ENCODE results near the gene CCDC188.

CCDC188 gene

DNA sequence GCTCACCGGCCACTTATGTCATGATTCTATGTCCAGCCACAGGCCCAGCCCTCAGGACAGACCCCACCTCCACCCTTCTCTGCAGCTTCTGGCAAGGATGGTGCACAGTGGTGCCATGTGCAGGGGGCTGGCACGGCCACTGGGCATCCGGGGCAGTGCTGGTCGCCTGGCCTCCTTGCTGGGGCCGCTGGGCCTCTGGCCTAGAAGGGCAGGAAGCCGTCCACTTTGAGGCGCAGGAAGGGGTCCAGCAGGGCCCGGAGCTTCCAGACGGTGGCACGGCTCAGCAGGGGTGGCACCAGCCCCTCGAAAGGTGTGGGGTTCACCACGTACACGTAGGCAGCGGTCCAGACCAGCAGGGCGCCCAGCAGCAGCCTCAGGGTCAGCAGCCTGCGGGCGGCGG lies 2.4 kb downstream of the CCDC188 start:
- DNase-seq (ENCODE audit: low spot score), result no peak

DNA sequence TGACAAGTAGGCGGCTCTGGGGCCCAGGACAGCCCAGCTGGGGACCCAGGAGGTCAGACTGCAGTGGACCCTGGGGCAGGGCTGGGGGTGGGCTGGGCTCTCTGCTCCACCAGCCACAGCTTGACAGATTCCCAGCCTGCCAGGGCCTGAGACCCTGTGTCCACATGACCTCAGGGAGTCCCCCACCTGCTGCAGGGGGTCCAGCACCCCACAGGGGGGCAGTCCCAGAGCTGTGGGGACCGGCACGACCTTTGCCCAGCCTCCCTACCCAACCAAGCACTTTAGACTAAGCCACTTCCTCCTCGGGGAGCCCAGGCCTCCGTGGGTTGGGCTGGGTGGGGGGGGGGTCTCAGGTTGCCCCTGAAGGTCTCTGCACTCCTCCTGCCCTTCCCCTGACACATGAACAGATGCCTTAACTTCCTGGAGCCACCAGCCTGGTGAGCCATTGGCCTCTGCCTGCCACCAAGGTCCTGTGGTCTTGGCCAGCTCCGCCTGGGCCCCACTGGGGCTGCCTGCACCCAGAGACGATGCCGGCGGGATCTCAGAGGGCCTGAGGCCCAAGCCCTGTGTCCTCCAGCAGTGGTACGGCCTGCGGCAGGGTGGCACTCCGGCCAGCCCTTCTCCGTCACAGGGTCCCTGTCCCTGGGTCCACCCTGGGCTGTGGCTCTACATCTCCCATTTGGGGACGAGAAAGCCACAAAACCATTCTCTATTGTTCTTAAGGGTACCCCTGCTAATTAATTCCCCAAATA lies 3.4 kb downstream of the CCDC188 start:
- no peak for DNase-seq (ENCODE audit: low spot score)

DNA sequence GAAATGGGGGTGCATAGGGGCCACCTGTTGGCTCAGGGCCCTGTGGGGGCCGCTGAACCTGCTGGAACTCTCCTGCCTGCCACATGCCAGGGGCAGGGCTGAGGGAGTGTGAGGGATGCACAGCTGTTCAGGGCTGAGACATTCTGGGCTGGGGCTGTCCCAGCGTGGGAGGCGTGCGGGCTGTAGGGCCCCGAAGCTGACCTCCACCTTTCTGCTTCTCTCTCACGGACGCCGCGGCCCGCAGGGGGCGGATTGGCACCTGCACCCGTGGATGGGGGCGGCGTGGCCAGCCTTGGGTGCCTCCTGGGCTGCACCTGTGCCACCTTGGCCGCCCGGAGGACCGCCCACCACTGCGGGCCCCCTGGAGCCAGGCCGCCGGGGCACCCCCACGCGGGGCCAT lies 4.1 kb downstream of the CCDC188 start:
- no peak for DNase-seq (ENCODE audit: low spot score)

DNA sequence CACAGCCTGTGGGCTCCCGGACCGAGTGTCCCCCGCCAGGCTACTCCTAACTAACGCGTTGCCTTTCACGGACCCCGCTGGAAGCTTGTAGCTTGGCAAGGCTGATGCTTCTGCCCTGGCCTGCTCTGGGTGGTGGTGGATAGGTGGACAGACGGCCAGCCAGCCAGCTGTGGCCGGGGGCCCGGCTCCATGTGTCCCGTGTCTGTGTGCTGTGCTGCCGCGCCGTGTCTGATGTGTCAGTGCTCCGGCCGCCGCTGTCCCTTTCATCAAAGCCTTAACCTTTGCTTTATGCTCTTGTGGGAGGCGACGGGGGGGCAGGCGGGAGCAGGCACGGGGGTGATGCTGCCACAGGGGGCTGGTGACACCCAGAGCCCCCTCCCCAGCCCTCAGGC lies 5.0 kb downstream of the CCDC188 start:
- DNase-seq (ENCODE audit: low spot score), result no peak

DNA sequence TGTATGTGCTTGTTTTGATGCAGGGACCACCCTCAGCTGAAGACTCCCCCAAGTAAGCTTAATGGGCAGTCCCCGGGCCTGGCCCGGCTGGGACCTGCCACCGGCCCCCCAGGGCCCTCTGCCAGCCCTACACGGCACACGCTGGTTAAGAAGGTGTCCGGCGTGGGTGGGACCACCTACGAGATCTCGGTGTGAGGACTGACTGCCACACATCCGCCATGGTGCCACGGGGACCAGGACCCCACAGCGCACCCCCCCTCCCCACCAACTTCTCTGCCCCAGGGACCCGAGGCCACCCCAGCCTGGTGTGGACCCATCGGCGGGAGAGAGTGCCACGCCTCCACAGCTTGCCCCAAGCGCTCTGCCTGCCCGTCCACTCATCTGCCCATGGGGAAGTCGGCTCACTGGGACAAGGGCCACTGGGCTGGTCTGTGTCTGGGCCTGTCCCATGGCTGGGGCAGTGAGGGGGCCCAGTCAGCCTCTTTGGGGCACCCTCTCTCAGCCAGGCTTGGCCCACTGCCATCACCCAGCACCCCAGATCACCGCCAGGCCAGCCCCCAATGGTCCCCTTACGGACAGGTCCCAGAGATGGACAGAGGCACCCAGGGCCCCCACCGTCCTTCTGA lies 5.5 kb downstream of the CCDC188 start:
- DNase-seq (ENCODE audit: low spot score), result no peak

DNA sequence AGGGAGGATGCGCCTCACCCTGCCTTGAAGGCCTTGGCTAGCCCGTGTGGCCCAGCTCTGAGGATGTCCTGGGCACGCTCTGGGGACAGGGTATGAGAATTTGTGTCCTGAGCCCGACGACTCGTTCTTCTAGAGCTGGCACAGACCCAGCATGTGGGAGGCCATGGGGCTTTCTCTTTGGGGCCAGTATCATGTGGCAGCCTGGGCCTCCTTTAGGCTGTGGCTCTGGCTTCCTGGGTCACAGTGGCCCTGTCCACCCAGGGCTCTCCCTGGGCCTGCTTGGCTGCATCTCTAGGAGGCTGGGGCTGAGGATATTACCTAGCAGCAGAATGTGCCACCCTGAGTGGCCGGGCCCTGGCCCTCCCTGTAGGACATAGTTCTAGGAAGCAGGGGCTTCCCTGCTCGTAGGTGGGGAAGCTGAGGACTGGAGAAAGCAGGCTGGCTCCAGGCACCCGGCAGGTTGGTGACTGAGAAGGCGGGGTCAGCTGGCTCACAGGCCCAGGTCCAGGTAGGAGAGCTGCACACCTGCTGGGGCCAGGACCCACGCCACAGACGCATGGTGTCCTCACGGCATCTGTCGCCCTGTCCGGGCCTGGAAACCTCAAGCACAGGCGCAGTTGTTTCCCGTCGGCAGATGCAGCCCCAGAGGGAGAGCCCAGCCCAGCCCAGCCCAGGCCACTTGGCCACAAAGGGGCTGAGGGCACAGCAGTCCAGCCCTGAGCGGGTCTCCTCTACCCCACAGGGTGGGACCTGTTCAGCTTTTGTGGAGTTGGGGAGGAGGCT lies 6.8 kb downstream of the CCDC188 start:
- no peak for DNase-seq (ENCODE audit: low spot score)

DNA sequence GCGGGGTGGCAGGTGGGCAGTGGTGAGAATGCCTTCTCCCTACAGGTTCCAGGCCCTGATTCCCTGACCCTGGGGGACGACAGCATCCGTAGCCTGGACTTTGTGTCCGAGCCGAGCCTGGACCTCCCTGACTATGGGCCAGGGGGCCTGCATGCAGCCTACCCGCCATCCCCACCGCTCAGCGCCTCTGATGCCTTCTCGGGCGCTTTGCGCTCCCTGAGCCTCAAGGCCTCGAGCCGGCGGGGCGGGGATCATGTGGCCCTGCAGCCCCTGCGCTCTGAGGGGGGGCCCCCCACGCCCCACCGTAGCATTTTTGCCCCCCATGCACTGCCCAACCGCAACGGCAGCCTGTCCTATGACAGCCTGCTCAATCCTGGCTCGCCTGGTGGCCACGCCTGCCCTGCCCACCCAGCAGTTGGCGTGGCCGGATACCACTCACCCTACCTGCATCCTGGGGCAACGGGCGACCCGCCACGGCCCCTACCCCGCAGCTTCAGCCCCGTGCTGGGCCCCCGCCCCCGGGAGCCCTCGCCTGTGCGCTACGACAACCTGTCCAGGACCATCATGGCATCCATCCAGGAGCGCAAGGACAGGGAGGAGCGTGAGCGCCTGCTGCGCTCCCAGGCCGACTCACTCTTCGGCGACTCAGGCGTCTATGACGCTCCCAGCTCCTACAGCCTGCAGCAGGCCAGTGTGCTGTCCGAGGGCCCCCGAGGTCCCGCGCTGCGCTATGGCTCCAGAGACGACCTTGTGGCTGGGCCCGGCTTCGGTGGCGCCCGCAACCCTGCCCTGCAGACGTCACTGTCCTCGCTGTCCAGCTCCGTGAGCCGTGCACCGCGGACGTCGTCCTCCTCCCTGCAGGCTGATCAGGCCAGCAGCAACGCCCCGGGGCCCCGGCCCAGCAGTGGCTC lies 7.9 kb downstream of the CCDC188 start:
- DNase-seq (ENCODE audit: low spot score), result no peak

DNA sequence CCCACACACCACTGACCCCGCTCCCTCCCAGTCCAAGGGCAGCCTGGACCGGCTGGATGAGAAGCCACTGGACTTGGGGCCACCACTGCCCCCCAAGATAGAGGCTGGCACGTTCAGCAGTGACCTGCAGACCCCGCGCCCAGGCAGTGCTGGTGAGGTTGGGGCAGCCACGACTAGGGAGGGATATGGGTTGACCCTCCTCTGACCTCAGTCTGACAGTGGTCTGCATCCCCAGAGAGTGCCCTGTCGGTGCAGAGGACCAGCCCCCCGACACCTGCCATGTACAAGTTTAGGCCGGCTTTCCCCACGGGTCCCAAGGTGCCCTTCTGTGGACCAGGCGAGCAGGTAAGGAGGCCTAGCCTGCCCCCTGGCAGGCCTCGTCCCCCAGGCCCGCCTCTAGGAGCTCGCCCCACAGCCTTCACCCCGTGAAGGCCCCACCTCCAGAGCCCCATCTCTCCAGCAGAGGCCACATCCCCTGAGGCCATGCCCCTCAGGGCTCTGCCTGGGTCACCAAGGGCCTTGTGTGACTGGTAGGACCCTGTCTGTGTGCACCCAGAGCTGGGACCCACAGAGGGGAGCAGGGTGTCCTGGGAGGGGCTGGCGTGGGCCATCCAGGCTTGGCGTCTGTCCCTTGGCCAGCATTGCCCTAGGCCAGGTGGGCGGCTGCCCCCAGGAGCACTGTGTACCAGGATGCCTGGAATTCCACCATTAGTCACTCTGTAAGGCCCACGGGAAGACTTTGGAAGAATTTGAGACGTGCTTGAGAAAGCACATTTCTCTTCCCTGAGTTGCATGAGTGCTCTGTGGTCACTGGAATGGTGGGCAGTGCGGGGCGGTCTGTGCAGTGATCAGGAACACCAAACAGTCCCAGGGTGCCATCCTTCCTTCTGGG lies 9.4 kb downstream of the CCDC188 start:
- DNase-seq (ENCODE audit: low spot score), result no peak

DNA sequence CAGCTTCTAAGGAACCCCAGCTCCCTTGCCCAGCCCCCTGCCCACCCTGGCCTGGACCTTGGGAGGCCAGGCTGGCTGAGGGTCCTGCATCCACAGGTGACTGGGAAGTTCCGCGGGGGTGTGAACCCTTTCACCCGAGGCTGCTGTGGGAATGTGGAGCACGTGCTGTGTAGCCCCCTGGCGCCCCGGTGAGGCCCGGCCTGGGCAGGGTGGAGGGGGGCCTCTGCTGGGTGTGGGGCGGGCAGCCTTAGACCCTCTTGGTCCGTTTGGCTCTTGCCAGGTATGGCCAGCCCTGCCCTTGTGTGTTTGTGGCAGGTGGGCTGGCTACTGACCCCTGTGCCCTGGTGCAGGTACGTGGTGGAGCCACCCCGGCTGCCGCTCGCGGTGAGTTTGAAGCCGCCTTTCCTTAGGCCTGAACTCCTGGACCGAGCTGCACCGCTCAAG lies 10.3 kb downstream of the CCDC188 start:
- DNase-seq (ENCODE audit: low spot score), result no peak

DNA sequence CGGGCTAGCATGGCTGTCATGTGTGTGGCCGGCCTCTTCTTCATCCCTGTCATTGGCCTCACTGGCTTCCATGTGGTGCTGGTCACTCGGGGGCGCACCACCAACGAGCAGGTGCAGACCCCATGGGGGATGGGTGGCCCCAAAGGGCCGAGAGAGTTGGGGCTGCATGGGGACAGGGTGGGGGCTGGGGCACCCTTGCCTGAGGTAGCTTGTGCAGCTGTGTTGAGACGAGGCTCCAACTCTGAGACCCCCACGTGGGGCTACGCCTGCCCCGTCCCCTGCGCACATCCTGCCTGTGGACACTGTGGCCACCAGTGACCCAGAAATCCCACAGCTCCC lies 10.8 kb downstream of the CCDC188 start:
- no peak for DNase-seq (ENCODE audit: low spot score)

DNA sequence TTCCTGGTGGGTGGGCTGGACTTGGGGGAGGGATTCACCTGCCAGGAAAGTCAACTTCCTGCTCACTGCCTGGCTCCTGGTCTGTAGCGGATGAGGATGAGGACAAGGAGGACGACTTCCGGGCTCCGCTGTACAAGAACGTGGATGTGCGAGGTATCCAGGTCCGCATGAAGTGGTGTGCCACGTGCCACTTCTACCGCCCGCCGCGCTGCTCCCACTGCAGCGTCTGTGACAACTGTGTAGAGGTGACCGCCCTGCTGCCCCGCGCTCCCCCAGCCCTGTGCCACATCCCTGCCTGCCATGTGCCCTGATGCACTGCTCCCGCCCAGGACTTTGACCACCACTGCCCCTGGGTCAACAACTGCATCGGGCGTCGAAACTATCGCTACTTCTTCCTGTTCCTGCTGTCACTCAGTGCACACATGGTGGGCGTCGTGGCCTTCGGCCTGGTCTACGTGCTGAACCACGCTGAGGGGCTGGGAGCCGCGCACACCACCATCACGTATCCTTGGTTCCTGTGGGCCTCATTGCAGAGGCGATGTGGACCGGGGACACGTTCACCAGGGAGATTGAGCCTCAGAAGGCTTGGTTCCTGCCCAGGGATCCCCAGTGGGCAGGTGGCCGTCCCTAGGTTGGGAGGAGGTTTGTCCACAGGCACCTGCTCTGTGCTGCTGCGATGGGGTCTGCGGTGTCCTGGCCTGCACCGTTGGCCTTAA lies 11.3 kb downstream of the CCDC188 start:
- DNase-seq (ENCODE audit: low spot score), result no peak

DNA sequence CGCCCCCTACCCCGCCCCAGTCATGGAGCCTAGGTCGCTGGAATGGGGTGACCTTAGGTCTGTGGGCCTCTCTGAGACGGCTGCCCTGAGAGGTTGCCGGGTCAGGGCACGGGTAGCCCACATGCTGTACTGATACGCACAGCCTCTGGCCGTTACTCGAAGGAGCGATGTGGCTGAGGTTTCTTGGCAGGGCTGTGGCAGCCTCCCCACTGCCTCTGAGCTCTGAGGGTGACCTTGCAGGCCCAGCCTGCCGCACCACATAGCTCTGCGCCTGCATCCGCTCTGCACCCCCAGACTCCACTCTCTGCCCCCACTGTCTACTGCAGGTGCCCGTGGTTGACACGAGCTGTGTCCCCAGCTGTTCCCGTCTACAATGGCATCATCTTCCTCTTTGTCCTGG lies 12.0 kb downstream of the CCDC188 start:
- no peak for DNase-seq (ENCODE audit: low spot score)

DNA sequence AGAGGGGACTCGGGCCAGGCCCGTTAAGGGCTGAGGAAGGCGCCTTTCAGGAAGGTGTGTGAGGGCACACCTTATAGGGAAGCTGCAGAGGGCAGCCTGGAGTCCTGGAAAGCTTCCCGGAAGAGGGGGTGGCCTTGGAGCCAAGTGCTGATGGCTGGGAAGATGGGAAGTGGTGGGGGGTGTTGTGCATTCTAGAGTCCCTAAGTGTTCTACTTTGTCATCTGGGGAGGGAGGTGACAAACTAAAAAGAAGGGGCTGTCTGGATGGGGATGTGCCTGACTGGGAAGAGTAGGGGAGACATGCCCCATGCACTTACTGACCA lies 12.5 kb downstream of the CCDC188 start:
- DNase-seq (ENCODE audit: low spot score), result no peak

DNA sequence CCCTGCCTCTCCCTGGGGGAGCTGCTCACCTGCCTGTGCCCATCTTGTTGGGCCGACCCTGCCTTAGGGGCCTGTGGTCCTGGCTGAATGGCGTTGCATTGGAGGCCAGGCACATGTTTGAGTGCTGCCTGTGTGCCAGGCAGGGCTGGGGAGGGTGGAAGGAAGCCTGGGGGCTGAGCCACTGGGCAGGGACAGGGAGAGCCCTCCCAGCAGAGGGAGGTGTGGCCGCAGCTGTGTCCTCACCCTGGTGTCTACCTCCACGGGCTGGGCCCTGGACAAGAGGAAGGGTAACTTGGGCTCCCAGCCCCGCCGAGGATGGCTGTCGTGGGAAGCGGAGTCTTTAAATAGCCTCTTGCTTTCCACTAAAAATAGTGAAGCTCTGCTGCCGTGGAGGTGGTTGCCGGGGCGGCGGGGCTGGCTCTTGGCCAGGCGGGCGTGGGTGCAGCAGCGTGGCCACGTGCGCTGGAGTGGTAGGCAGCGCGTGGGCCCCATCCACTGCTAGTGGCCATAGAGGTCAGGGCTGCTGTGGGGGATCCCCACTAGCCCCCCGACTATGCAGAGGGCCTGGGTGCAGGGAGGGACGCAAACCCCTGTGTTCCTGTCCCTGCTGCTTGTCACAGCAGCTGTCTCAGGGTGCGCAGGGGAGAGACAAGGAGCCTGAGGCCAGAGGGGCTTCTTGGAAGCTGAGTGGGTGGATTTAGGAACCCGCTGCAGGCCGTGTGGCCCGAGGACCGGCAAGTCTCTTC lies 13.0 kb downstream of the CCDC188 start:
- no peak for DNase-seq (ENCODE audit: low spot score)

DNA sequence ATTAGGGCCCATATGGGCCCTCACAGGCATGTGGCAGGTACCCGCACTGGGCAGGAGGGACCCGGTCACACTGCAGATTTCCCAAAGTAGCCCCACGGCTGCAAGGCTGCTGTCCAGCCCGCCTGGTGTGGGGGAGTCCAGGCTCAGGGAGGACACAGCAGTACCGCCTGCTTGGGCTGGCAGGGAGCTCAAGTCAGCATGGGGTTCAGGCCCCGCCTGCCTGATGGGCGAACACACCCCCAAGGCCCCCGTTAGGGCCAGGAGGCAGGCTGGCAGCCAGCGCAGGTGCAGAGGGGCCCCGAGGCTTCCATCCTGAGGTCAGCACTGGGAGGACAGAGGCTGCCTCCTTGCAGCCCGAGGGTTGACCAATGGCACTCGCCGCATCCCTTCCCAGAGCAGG lies 13.7 kb downstream of the CCDC188 start:
- DNase-seq (ENCODE audit: low spot score), result no peak

DNA sequence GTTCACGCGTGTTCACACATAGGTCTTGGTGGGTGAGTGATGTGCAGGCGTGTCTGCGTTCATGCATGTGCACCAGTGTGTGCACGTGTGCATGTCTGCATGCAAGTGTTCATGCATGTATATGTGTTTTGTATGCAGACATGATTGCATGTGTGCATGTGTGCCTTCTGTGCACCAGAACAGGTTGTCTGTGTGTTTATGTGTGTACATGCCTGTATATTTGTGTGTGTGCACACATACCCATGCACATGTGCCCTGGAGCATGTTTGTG lies 14.3 kb downstream of the CCDC188 start:
- no peak for DNase-seq (ENCODE audit: low spot score)

DNA sequence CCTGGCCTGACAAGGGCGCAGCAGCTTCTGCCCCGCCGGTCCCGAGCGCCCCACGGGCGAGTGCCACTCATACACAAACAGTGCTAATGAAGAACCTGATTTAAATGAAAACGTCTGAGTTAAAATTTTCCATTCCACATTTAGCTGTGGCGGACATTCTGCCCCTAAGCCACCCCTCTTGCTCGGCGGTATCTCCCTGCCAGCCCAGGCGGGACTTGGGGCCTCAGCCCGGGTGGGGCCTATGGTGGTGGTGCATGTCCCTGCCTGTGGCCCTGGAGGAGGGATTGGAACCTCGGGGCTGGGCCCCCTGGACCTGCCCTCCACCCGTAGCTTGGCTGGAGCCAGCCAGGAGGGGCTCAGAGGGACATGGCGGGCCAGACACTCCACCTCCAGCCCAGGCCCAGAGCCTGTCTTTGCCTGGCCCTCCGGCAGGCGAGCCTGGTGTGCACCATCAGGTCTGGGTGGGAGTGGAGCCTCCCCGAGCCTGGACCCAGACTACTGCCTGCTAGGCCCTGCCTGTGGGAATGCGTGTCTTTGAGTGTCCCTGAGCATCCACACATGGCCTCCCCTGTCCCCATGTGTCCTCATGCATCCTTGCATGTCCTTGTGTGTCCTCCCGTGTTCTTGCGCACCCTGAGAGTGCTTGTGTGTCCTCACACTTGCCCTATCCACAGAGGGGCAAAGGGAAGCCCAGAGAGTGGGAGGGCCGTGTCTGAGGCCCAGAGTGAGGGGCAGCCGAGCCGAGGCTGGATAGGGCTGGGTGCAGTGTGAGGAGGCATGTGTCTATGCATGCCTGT lies 14.9 kb downstream of the CCDC188 start:
- no peak for DNase-seq (ENCODE audit: low spot score)

DNA sequence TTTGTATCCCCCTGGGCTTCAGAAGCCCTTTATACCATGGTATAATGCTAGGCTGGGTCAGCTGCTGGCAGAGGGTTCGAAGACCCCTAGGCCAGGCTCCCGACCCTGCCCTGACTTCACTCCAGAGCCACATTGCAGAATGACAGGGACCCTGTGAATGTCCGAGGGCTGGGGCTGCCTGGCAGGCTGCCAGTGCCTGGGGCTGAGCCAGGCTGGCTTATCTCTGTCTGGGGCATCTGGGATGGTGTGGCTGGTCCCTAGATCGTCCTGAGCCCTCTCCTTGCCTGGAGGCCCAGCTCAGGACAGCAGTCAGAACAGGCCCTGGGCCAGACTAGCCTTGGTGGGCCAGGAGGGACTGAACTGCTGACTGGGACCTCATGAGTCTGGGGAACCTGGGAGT lies 15.6 kb downstream of the CCDC188 start:
- DNase-seq (ENCODE audit: low spot score), result no peak

DNA sequence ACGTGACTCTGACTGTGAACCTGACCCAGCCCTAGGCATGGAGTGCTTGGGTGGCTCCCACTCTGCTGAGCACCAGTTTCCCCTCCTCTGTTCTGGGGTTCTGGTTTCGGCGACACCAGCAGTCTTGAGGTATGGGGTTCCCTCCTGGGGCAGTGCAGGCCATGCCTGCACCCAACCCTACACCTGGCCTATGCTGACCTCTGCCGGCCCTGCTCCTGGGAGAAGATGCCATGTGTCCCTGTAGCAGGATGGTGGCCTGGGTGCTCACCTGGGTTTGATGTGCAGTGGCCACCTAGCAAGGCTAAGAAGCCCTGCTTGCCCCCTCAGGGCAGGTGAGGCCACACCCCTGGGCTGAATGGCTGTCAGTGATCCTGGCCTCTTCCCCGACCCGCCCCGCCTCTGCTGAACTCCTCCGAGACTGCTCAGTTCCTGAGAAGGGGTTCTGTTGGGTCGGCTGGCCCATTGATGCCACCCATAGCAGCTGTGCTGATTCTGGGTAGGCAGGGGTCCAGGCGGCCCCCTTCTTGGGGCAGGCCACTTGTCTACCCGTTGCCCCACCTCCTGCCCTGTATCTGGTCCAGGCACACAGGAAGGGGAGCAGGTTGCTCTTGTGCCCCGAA lies 16.8 kb downstream of the CCDC188 start:
- no peak for DNase-seq (ENCODE audit: low spot score)
